ENCODE measurements around the gene LPP.

The LPP gene

DNA sequence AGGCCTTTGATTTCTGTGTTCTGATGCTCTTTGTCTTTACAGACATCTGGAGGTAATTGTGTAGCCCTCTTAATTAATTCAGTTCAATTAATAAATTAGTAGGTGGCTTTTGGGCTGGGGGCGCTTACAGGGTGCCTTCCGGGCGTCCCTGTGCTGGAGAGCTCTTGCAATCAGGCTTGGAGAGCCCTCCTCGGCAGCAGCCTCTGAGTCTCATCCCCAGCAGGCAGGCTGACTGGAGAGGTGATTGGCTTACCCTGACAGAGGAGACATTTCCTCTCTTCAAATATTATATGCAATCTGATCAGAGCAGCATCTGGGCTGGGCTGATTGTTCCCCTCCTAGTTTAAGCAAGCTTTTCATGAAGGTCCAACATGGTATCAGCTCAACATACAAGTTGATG, 250.7 kb downstream of the LPP start:
- H3K36me3 ChIP-seq (ENCODE audit: control insufficient read depth, low read length), result peaks cover 29% of the 10 kb centered on the region

GRCh38 chr3:188407158-188407880, 253.4 kb downstream of the LPP start:
- Histone ChIP-seq H3K4me3 (ENCODE audit: low read length) (no peak overlapping the region), H3K4me2 (ENCODE audit: low read length) (no peak overlapping the region), H3K36me3 (ENCODE audit: control insufficient read depth, low read length) (peaks cover 23% of the 10 kb centered on the region), H3K4me1 (ENCODE audit: control insufficient read depth, low read length) (peaks cover 28% of the 10 kb centered on the region), H3F3A (ENCODE audit: control insufficient read depth, insufficient read depth) (peaks cover 4% of the 10 kb centered on the region; the same call in 1 of the 2 replicates), H3K9me3 (ENCODE audit: control insufficient read depth, insufficient read depth, low read length) (peaks cover 2% of the 10 kb centered on the region; the same call in 1 of the 2 replicates), H3K27me3 (ENCODE audit: control insufficient read depth, low read length) (no peaks in the 10 kb centered on the region), H3K9me2 (replicated peaks; ENCODE audit: control insufficient read depth, low read length) (no peaks in the 10 kb centered on the region), H4K20me1 (ENCODE audit: control insufficient read depth, insufficient read depth, low read depth, low read length) (no peaks in the 10 kb centered on the region), H3K79me2 (ENCODE audit: control insufficient read depth, low read length) (peaks cover 6% of the 10 kb centered on the region; the same call in 1 of the 2 replicates), H3K27ac (ENCODE audit: low read depth, low read length) (no peak overlapping the region)
- TF ChIP-seq EZH2phosphoT487 (IDR thresholded peaks at IDR 0.05; ENCODE audit: borderline replicate concordance, low read length) (no peak), CTCF (IDR thresholded peaks at IDR 0.05; ENCODE audit: low read depth, low read length, poor library complexity, severe bottlenecking) (no peak)

More for the DNA sequence above, 250.7 kb downstream of the LPP start:
- H3K9me3 ChIP-seq (ENCODE audit: control insufficient read depth, insufficient read depth, low read length), result peaks cover 4% of the 10 kb centered on the region; the same call in 1 of the 2 replicates
- TF ChIP-seq EZH2phosphoT487 (IDR thresholded peaks at IDR 0.05; ENCODE audit: borderline replicate concordance, low read length), result no peak
- H3K27ac ChIP-seq (ENCODE audit: low read depth, low read length), result no peak overlapping the region
- H3K27me3 ChIP-seq (ENCODE audit: control insufficient read depth, low read length), result no peaks in the 10 kb centered on the region
- peaks cover 48% of the 10 kb centered on the region for H3K4me1 ChIP-seq (ENCODE audit: control insufficient read depth, low read length)
- no peaks in the 10 kb centered on the region for H4K20me1 ChIP-seq (ENCODE audit: control insufficient read depth, insufficient read depth, low read depth, low read length)
- 0 out of 2 replicates have a peak, but pooled peaks cover 2% of the 10 kb centered on the region for H3F3A ChIP-seq (ENCODE audit: control insufficient read depth, insufficient read depth)
- no peak overlapping the region for H3K4me3 ChIP-seq (ENCODE audit: low read length)
- peaks cover 26% of the 10 kb centered on the region for H3K79me2 ChIP-seq (ENCODE audit: control insufficient read depth, low read length)
- H3K4me2 ChIP-seq (ENCODE audit: low read length), result no peak overlapping the region
- no peaks in the 10 kb centered on the region for H3K9me2 ChIP-seq (replicated peaks; ENCODE audit: control insufficient read depth, low read length)

- H3K27ac ChIP-seq (ENCODE audit: low read depth, low read length), result no peak overlapping the region
- no peaks in the 10 kb centered on the region for H3K79me2 ChIP-seq (ENCODE audit: control insufficient read depth, low read length)
- H3K27me3 ChIP-seq (ENCODE audit: control insufficient read depth, low read length), result no peaks in the 10 kb centered on the region
- no peak overlapping the region for H3K4me2 ChIP-seq (ENCODE audit: low read length)
- no peaks in the 10 kb centered on the region for H3K9me3 ChIP-seq (ENCODE audit: control insufficient read depth, insufficient read depth, low read length)
- H3K9me2 ChIP-seq (replicated peaks; ENCODE audit: control insufficient read depth, low read length), result no peaks in the 10 kb centered on the region
- TF ChIP-seq CTCF (IDR thresholded peaks at IDR 0.05; ENCODE audit: low read depth, low read length, poor library complexity, severe bottlenecking) (no peak), EZH2phosphoT487 (IDR thresholded peaks at IDR 0.05; ENCODE audit: borderline replicate concordance, low read length) (no peak)
- no peak overlapping the region for H3K4me3 ChIP-seq (ENCODE audit: low read length)
- peaks cover 5% of the 10 kb centered on the region; the same call in 1 of the 2 replicates for H3F3A ChIP-seq (ENCODE audit: control insufficient read depth, insufficient read depth)
- peaks cover 13% of the 10 kb centered on the region for H3K4me1 ChIP-seq (ENCODE audit: control insufficient read depth, low read length)
- no peaks in the 10 kb centered on the region for H4K20me1 ChIP-seq (ENCODE audit: control insufficient read depth, insufficient read depth, low read depth, low read length)
- peaks cover 19% of the 10 kb centered on the region for H3K36me3 ChIP-seq (ENCODE audit: control insufficient read depth, low read length)
Observed at GRCh38 chr3:188408831-188409230, 254.9 kb downstream of the LPP start.

DNA sequence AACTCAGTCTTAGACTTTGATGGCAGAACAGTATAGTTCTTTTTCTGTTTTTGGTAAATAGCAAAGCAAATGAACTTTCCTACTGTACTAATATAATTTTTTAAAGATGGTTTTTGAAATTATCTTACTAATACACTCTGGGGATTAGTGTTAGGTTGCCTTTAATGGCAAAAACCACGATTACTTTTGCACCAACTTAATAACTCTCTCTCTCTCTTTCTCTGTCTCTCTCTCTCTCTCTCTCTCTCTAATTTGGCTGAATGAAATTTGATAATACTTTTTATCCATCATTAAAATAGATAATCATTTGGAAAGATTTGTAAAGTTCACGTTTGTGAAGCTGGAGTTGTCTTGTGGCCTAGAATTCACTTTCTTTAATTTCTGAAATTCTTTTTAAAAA, 257.8 kb downstream of the LPP start:
- no peaks in the 10 kb centered on the region for H3K9me2 ChIP-seq (replicated peaks; ENCODE audit: control insufficient read depth, low read length)
- H3K4me1 ChIP-seq (ENCODE audit: control insufficient read depth, low read length), result peaks cover 13% of the 10 kb centered on the region
- no peaks in the 10 kb centered on the region for H3K27me3 ChIP-seq (ENCODE audit: control insufficient read depth, low read length)
- H3K9me3 ChIP-seq (ENCODE audit: control insufficient read depth, insufficient read depth, low read length), result no peaks in the 10 kb centered on the region
- no peaks in the 10 kb centered on the region for H3K79me2 ChIP-seq (ENCODE audit: control insufficient read depth, low read length)
- TF ChIP-seq CTCF (IDR thresholded peaks at IDR 0.05; ENCODE audit: low read depth, low read length, poor library complexity, severe bottlenecking) (no peak), EZH2phosphoT487 (IDR thresholded peaks at IDR 0.05; ENCODE audit: borderline replicate concordance, low read length) (no peak)
- H3F3A ChIP-seq (ENCODE audit: control insufficient read depth, insufficient read depth), result peaks cover 3% of the 10 kb centered on the region; the same call in 1 of the 2 replicates
- H3K4me3 ChIP-seq (ENCODE audit: low read length), result no peak overlapping the region
- no peaks in the 10 kb centered on the region for H4K20me1 ChIP-seq (ENCODE audit: control insufficient read depth, insufficient read depth, low read depth, low read length)
- H3K36me3 ChIP-seq (ENCODE audit: control insufficient read depth, low read length), result peaks cover 9% of the 10 kb centered on the region
- no peak overlapping the region for H3K27ac ChIP-seq (ENCODE audit: low read depth, low read length)
- no peak overlapping the region for H3K4me2 ChIP-seq (ENCODE audit: low read length)
